Endothelial cell of umbilical vein (primary cell): ENCODE results near the gene PLGLB1.
"Not testable (repeated sequence)": the region's sequence is repeated elsewhere in the genome, so short reads cannot be mapped to it uniquely, and the experiment has no call there.

Source experiments
- CTCF ChIP-seq, 2 donors: IDR thresholded peaks; 1 replicate in 1 of 2; 2 replicates in 1 of 2; pipeline ENCODE4 v1.5.1; 2011; ENCODE audit warnings: low read length in 2 of 2, mild to moderate bottlenecking in 2 of 2, moderate library complexity in 2 of 2, control low read depth in 1 of 2, inconsistent platforms in 1 of 2, low read depth in 1 of 2; ENCODE audit not compliant: insufficient read depth in 1 of 2; ENCODE audit errors: extremely low read depth in 1 of 2
- EZH2 ChIP-seq: IDR thresholded peaks from 2 replicates; pipeline ENCODE4 v1.6.1; 2012; ENCODE audit warnings: borderline replicate concordance, low read depth, mild to moderate bottlenecking, moderate library complexity, low read length, inconsistent platforms; ENCODE audit not compliant: severe bottlenecking
- MAX ChIP-seq: IDR thresholded peaks from 2 replicates; pipeline ENCODE4 v1.6.1; 2011; ENCODE audit not compliant: insufficient read depth, insufficient read length
- POLR2A ChIP-seq: IDR thresholded peaks from 2 replicates; pipeline ENCODE4 v1.6.1; 2012; ENCODE audit warnings: low read depth, mild to moderate bottlenecking, control low read depth, low read length
- POLR2AphosphoS5 ChIP-seq: IDR thresholded peaks from 2 replicates; pipeline ENCODE4 v1.6.1; 2012; ENCODE audit warnings: low read depth, mild to moderate bottlenecking, control low read depth, low read length, moderate library complexity; ENCODE audit not compliant: insufficient read depth

GRCh38 chr2:87004398-87004797 is 17.2 kb downstream of the PLGLB1 start:
- not testable (repeated sequence) for TF ChIP-seq MAX; CTCF (IDR thresholded peaks at IDR 0.05; ENCODE audit: extremely low read depth in 1 of 2, insufficient read depth in 1 of 2, low read depth in 1 of 2, low read length in 2 of 2); POLR2AphosphoS5; POLR2A; EZH2
